HG02571 (cell line): ENCODE results near the gene EZH2.

Experiments used
- ATAC-seq: cut with Tn5 transposase; IDR thresholded peaks from one replicate; pipeline ENCODE4 v1.9.1; 2021; ENCODE audit warnings: mild to moderate bottlenecking, moderate library complexity; ENCODE audit not compliant: unreplicated experiment

Gene EZH2

GRCh38 chr7:148901178-148901577 is 17.1 kb upstream of the EZH2 start:
- ATAC-seq, result no peak

GRCh38 chr7:148898845-148899484 is 14.9 kb upstream of the EZH2 start:
- ATAC-seq, result no peak

- no peak for ATAC-seq
These were observed 10.5 kb upstream of the EZH2 start for GRCh38 chr7:148894591-148894990.

- no peak for ATAC-seq
These were observed 9.0 kb upstream of the EZH2 start for GRCh38 chr7:148893071-148893470.

GRCh38 chr7:148888300-148888699 is 4.2 kb upstream of the EZH2 start:
- no peak for ATAC-seq

GRCh38 chr7:148886844-148887243 is 2.8 kb upstream of the EZH2 start:
- no peak for ATAC-seq

GRCh38 chr7:148884299-148885022 is 370 bp upstream of the EZH2 start:
- ATAC-seq, result peak; percentile 90

GRCh38 chr7:148883266-148884048 is 634 bp downstream of the EZH2 start:
- peak; percentile 29 for ATAC-seq

GRCh38 chr7:148882841-148883265 is 1.2 kb downstream of the EZH2 start:
- no peak for ATAC-seq

GRCh38 chr7:148882192-148882591 is 1.9 kb downstream of the EZH2 start:
- ATAC-seq, result no peak

GRCh38 chr7:148878317-148878716 is 5.8 kb downstream of the EZH2 start:
- ATAC-seq, result no peak

- ATAC-seq, result no peak
These were observed 6.6 kb downstream of the EZH2 start for GRCh38 chr7:148877517-148877916.

- ATAC-seq, result no peak
These were observed 11.9 kb downstream of the EZH2 start for GRCh38 chr7:148872188-148872587.

- no peak for ATAC-seq
These were observed 12.5 kb downstream of the EZH2 start for GRCh38 chr7:148871551-148871950.

- ATAC-seq, result no peak
These were observed 13.1 kb downstream of the EZH2 start for GRCh38 chr7:148871030-148871429.

- no peak for ATAC-seq
These were observed 15.8 kb downstream of the EZH2 start for GRCh38 chr7:148868378-148868674.

- no peak for ATAC-seq
These were observed 16.3 kb downstream of the EZH2 start for GRCh38 chr7:148867596-148868377.

- ATAC-seq, result no peak
These were observed 17.7 kb downstream of the EZH2 start for GRCh38 chr7:148866362-148866761.

GRCh38 chr7:148865283-148865682 is 18.8 kb downstream of the EZH2 start:
- no peak for ATAC-seq

- ATAC-seq, result no peak
These were observed 20.8 kb downstream of the EZH2 start for GRCh38 chr7:148863324-148863723.

GRCh38 chr7:148862481-148862880 is 21.6 kb downstream of the EZH2 start:
- ATAC-seq, result no peak
